Bronchial epithelial cell (primary cell): ENCODE results near the gene ZNF700. TPM values are rescaled to one million over a fixed set of nuclear protein-coding genes. Genes with fewer than 3 reads are reported as not detected.
"Not testable (repeated sequence)": the region's sequence is repeated elsewhere in the genome, so short reads cannot be mapped to it uniquely, and the experiment has no call there.

Experiments used
- DNase-seq: peaks from one replicate; pipeline ENCODE4 v3.0.0-alpha.2; 2010; ENCODE audit warnings: low read depth
- FAIRE-seq: peaks from 2 replicates; lab custom pipeline; 2011; peaks lifted over from hg19 to GRCh38; lab: Jason Lieb, UNC
- H3K27me3 ChIP-seq: 2 replicates; pipeline ENCODE4 v1.5.1; 2011; ENCODE audit warnings: low read length; ENCODE audit not compliant: control insufficient read depth, insufficient read depth
- H3K36me3 ChIP-seq: 2 replicates; pipeline ENCODE4 v1.5.1; 2011; ENCODE audit warnings: low read length; ENCODE audit not compliant: control insufficient read depth, insufficient read depth
- H3K4me3 ChIP-seq: 2 replicates; pipeline ENCODE4 v1.5.1; 2011; ENCODE audit warnings: mild to moderate bottlenecking, low read depth, low read length, control low read depth
- CTCF ChIP-seq: IDR thresholded peaks from 2 replicates; pipeline ENCODE4 v1.5.1; 2011; ENCODE audit warnings: mild to moderate bottlenecking, moderate library complexity, low read length, control low read depth, inconsistent platforms; ENCODE audit not compliant: insufficient read depth, severe bottlenecking
- total RNA-seq: library from RNA; depleted of rRNA; stranded (reverse); fragments of >200 nt; gene quantifications from 2 replicates; pipeline ENCODE4 v1.2.1, GENCODE V29; 2014

Gene ZNF700
- 9.5 and 10.0 TPM in 2 replicates for total RNA-seq

DNA sequence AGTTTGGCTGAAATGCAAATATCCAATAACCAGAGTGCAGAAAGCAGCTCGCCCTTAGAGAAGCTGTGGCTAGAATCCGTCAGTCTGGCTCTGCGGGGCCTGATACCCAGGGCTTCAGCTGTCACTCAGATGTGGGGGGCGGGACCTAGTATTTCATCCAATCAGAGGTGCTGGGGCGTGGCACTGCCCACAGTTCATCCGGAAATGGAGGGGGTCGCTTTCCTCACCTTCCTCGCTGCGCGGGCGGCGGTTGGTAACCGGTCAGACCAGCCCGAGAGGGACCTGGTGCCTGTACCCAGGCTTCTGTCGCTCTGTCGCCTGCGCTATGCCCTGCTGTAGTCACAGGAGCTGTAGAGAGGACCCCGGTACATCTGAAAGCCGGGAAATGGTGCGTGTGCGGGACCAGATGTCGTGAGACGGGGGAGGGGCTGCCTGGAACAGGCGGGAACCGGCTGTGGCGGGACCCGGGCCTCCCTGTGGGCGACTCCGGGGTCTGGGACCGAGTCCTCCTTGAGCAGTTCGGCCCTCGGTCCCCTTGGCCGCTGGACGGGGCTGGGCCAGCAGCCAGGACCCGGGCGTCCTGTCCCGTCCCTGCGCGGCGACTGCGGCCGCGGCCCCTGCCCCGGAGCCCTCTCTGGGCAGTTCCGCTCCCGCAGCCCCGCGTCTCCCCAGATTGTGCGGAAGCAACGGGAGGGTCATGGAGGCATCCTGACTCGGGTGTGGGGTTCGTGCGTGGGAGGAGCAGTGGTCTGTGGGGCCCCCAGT, at the start of gene ZNF700:
Gene ZNF700 (plus strand): TSS at position 222 of the 765 bp plus-strand sequence. CDS start 104 bp downstream, at position 326.
- DNase-seq (peak; percentile 84), FAIRE-seq (no peak)
- Histone ChIP-seq H3K4me3 (peak within 1 kb of the TSS; percentile 85), H3K27me3 (no peaks in the 10 kb centered on the region), H3K36me3 (peaks cover 1% of the 10 kb centered on the region)
- no peak for TF ChIP-seq CTCF

GRCh38 chr19:11879687-11880266, 45.1 kb upstream of the ZNF700 start:
- not testable (repeated sequence) for H3K27me3 ChIP-seq, FAIRE-seq, DNase-seq, H3K4me3 ChIP-seq, H3K36me3 ChIP-seq

GRCh38 chr19:11880598-11880997, 44.3 kb upstream of the ZNF700 start:
- Histone ChIP-seq H3K27me3 (no peaks in the 10 kb centered on the region), H3K36me3 (no peaks in the 10 kb centered on the region), H3K4me3 (no peak overlapping the region)
- no peak for DNase-seq
- no peak for FAIRE-seq
- no peak for TF ChIP-seq CTCF

DNA sequence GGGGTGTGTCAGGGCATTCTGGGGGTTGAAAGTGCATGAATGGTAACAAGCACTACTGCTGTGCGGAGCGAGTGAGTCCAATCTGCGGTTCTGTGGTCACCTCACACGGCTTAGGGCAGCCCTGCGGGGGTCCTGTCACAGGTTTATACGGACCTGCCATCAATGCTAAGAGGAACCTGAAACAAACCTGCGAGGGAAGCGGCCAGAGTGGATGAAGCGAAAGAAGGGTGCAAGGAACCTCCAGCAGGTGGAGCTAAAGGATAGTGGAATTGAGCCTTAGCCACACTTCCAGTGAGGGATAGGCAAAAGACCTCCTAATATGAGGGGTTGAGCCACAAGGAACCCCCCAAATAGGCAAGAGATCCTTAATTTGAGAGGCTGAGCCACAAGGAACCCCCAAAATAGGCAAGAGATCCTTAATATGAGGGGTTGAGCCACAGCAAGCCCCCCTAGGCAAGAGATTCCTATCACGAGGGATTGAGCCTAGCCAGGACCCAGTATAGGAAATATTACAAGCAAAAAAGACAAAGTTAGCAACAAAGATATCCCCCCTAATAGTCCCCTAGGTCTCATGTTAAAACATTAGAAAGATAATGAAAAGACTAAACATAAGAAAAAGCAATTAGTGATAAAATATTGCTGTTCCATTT, 43.6 kb upstream of the ZNF700 start:
- H3K36me3 ChIP-seq, result no peaks in the 10 kb centered on the region
- no peak overlapping the region for H3K4me3 ChIP-seq
- TF ChIP-seq CTCF, result peak; percentile 80
- FAIRE-seq (no peak), DNase-seq (peak; percentile 40)
- H3K27me3 ChIP-seq, result no peaks in the 10 kb centered on the region

DNA sequence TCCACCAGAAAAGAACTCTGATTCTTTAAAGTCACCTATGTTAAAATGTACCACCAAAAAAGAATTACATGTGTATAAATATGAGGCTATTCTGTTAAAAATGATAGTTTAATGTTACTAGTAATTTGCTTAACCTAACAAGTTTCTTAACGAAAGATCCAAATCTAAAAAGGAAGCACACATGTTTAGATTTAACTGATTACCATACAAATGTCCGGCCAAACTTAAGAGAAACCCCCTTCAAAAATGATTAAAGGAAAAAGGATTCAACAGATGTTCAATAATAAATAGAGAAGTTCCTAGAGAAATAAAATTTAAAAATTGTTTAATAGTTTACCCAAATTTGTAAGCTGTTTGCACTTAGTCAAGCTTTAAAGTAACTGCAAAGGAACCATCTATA, 42.3 kb upstream of the ZNF700 start:
- Histone ChIP-seq H3K36me3 (no peaks in the 10 kb centered on the region), H3K4me3 (no peak overlapping the region), H3K27me3 (no peaks in the 10 kb centered on the region)
- DNase-seq (no peak), FAIRE-seq (no peak)
- no peak for TF ChIP-seq CTCF

DNA sequence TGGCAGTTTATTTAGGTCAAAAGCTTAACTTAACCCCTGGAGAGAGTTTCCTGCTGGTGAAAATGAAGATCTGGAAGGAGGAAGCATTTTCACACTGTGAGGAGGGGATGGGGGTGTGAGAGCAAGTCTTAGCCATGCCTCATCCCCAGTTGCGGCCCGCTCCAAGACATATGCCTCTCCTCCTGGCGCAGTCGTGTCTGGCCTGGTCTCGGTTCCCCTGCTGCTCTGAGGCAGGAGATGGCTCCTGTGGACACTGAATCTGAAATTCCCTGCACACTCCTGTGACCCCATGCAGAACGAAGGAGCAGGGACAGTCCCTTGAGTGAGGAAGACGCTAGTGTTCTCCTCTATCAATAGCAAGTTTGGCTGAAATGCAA, 37.7 kb upstream of the ZNF700 start:
- H3K27me3 ChIP-seq, result no peaks in the 10 kb centered on the region
- FAIRE-seq (no peak), DNase-seq (no peak)
- TF ChIP-seq CTCF, result no peak
- H3K4me3 ChIP-seq, result no peak overlapping the region
- H3K36me3 ChIP-seq, result no peaks in the 10 kb centered on the region
